GM12878 (cell line): ENCODE data around the gene RNU11. TPM values are rescaled to one million over a fixed set of nuclear protein-coding genes. Genes with fewer than 3 reads are reported as not detected.

Source experiments
- ATAC-seq: fragments of 200-7000 bp; cut with Tn5 transposase; 3 replicates; pipeline ENCODE4 v1.9.1; 2020; ENCODE audit warnings: mild to moderate bottlenecking, moderate library complexity
- BruUV-seq: library from RNA; stranded (reverse); fragments of 400-500 nt; replicated peaks from 2 replicates; lab custom pipeline; 2021; lab: Mats Ljungman, UMichigan
- CTCF ChIA-PET: fragments of 300-600 bp; sonication (Branson Sonifier 250); formaldehyde crosslinking; extraction: SDS; loops from one replicate; lab custom pipeline; 2021; ENCODE audit warnings: inconsistent platforms; lab: Yijun Ruan, JAX
- POLR2A ChIA-PET: fragments of 350-600 bp; formaldehyde crosslinking; extraction: SDS; loops from one replicate; lab custom pipeline; 2021; ENCODE audit warnings: inconsistent platforms; lab: Charles Lee
- RAD21 ChIA-PET: fragments of 300-600 bp; sonication (Branson Sonifier 250); formaldehyde crosslinking; loops from one replicate; lab custom pipeline; 2023; ENCODE audit warnings: antibody characterized with exemption; ENCODE audit not compliant: unreplicated experiment; lab: Charles Lee
- SMC1A ChIA-PET: fragments of 300-600 bp; sonication (Branson Sonifier 250); formaldehyde crosslinking; loops from one replicate; lab custom pipeline; 2023; ENCODE audit not compliant: unreplicated experiment, uncharacterized antibody; lab: Charles Lee
- DNase-seq: peaks from one replicate; pipeline ENCODE4 v3.0.0-alpha.2; 2011; ENCODE audit warnings: low read depth, low spot score
- FAIRE-seq: peaks from 3 replicates; lab custom pipeline; 2011; peaks lifted over from hg19 to GRCh38; lab: Jason Lieb, UNC
- H2AFZ ChIP-seq: 2 replicates; pipeline ENCODE4 v1.6.0; 2011; ENCODE audit warnings: low read depth, low read length, control low read depth; ENCODE audit not compliant: control insufficient read depth
- H3K27ac ChIP-seq: 2 replicates; pipeline ENCODE4 v1.5.1; 2011; ENCODE audit warnings: control low read depth; ENCODE audit not compliant: control insufficient read depth, insufficient read depth
- H3K27me3 ChIP-seq, 2 experiments: replicated peaks in 1 of 2; 2 replicates each; pipeline versions ENCODE4 v1.6.0 to v1.6.1; 2011; ENCODE audit warnings: low read length in 1 of 2; ENCODE audit not compliant: control insufficient read depth in 2 of 2, insufficient read depth in 2 of 2
- H3K36me3 ChIP-seq, 2 experiments: 2 replicates each; pipeline ENCODE4 v1.5.1; 2011; ENCODE audit warnings: low read length in 1 of 2; ENCODE audit not compliant: control insufficient read depth in 2 of 2, insufficient read depth in 2 of 2
- H3K4me1 ChIP-seq: 2 replicates; pipeline ENCODE4 v1.6.1; 2011; ENCODE audit warnings: mild to moderate bottlenecking, low read length, moderate library complexity, mixed read lengths; ENCODE audit not compliant: control insufficient read depth, insufficient read depth
- H3K4me2 ChIP-seq: 2 replicates; pipeline ENCODE4 v1.6.0; 2011; ENCODE audit warnings: control low read depth; ENCODE audit not compliant: control insufficient read depth, insufficient read depth
- H3K4me3 ChIP-seq: fragments of 200-600 bp; sonication (generic); 2 replicates; pipeline ENCODE4 v1.5.1; 2016
- H3K79me2 ChIP-seq: 2 replicates; pipeline ENCODE4 v1.6.0; 2011; ENCODE audit warnings: low read length; ENCODE audit not compliant: control insufficient read depth, insufficient read depth
- H3K9ac ChIP-seq: 2 replicates; pipeline ENCODE4 v1.8.0; 2011; ENCODE audit warnings: low read length, control low read depth, mixed read lengths; ENCODE audit not compliant: control insufficient read depth, insufficient read depth
- H3K9me3 ChIP-seq: replicated peaks from 3 replicates; pipeline ENCODE4 v1.5.1; 2011; ENCODE audit warnings: mild to moderate bottlenecking, low read length; ENCODE audit not compliant: control insufficient read depth, insufficient read depth
- H4K20me1 ChIP-seq: 2 replicates; pipeline ENCODE4 v1.6.0; 2011; ENCODE audit not compliant: control insufficient read depth, insufficient read depth
- ASH2L ChIP-seq: fragments of 300-600, 200-600 bp; sonication (generic); IDR thresholded peaks from 2 replicates; pipeline ENCODE4 v1.6.1; 2017; ENCODE audit warnings: low read depth, mild to moderate bottlenecking, borderline replicate concordance
- BMI1 ChIP-seq: fragments of 450-650 bp; IDR thresholded peaks from 2 replicates; pipeline ENCODE4 v1.6.1; 2016; ENCODE audit warnings: mild to moderate bottlenecking, moderate library complexity, borderline replicate concordance
- CBX3 ChIP-seq: fragments of 200-600 bp; sonication (generic); IDR thresholded peaks from 2 replicates; pipeline ENCODE4 v1.6.1; 2016; ENCODE audit warnings: low read depth, borderline replicate concordance
- GABPA ChIP-seq: IDR thresholded peaks from 2 replicates; pipeline ENCODE4 v1.6.1; 2014; ENCODE audit warnings: antibody characterized with exemption, low read depth, mild to moderate bottlenecking, inconsistent platforms
- HDAC2 ChIP-seq: fragments of 200-600 bp; sonication (generic); IDR thresholded peaks from 2 replicates; pipeline ENCODE4 v1.6.1; 2017
- JUNB ChIP-seq: IDR thresholded peaks from 2 replicates; pipeline ENCODE4 v1.6.1; 2016; ENCODE audit warnings: antibody characterized with exemption, mild to moderate bottlenecking
- MTA2 ChIP-seq: fragments of 450-650 bp; IDR thresholded peaks from 2 replicates; pipeline ENCODE4 v1.6.1; 2016; ENCODE audit warnings: low read depth, mild to moderate bottlenecking, moderate library complexity
- NFYA ChIP-seq: IDR thresholded peaks from 2 replicates; pipeline ENCODE4 v1.6.1; 2011; ENCODE audit warnings: low read depth, mild to moderate bottlenecking, low read length, improper control_type of control experiment, borderline replicate concordance
- SRF ChIP-seq, 2 experiments: IDR thresholded peaks; 2 replicates each; pipeline ENCODE4 v1.6.1; 2011; ENCODE audit warnings: low read depth in 2 of 2, low read length in 2 of 2, mild to moderate bottlenecking in 1 of 2, moderate library complexity in 1 of 2
- TAF1 ChIP-seq: IDR thresholded peaks from 2 replicates; pipeline ENCODE4 v1.6.1; 2011; ENCODE audit warnings: mild to moderate bottlenecking, low read depth, low read length, borderline replicate concordance
- ZBED1 ChIP-seq: IDR thresholded peaks from 2 replicates; pipeline ENCODE4 v1.6.1; 2016; ENCODE audit warnings: borderline replicate concordance
- WGBS: methylation state at CpG from one replicate; pipeline ENCODE4 v1.1.6; 2016; ENCODE audit warnings: low lambda C conversion rate; ENCODE audit not compliant: insufficient replicate concordance, insufficient coverage; ENCODE audit errors: missing lambda C conversion rate; 5-methylcytosine and 5-hydroxymethylcytosine counted together
- in situ Hi-C: fragments of 300-500 bp; cut with MboI; formaldehyde crosslinking; loops from 9 replicates; pipeline ENCODE4 v1.14.3; 2018; ENCODE audit warnings: mixed read lengths
- intact Hi-C: fragments of 100-400 bp; cut with micrococcal nuclease; formaldehyde crosslinking; loops from one replicate; pipeline ENCODE4 v1.14.2; 2022; ENCODE audit not compliant: unreplicated experiment
- polyA plus RNA-seq, 11 experiments: library from polyadenylated mRNA; depleted of rRNA in 4 of 11; unstranded in 6 of 11; stranded (reverse) in 5 of 11; fragments of >200 nt; fragmentation: Nextera tagmentation in 4 of 11; fragmentation: Illumina TruSeq in 1 of 11; extraction: Ambion mirVana in 4 of 11; extraction: Trizol in 1 of 11; gene quantifications; 1 replicate in 1 of 11; 2 replicates in 10 of 11; pipeline versions ENCODE4 v1.2.1 to v1.2.3, GENCODE V29; 2011 to 2016; ENCODE audit warnings: inconsistent platforms in 2 of 11, missing spikeins in 2 of 11, low read depth in 1 of 11
- total RNA-seq, 4 experiments: library from RNA; depleted of rRNA in 3 of 4; stranded (reverse); fragments of >200 nt in 3 of 4; fragmentation: Illumina TruSeq in 1 of 4; extraction: Trizol in 1 of 4; gene quantifications; 2 replicates each; pipeline versions ENCODE4 v1.2.1 to v1.2.3, GENCODE V29; 2013 to 2021
- TF ChIP-seq, protein P1 (sequence below): fragments of 450-650 bp; conservative IDR thresholded peaks from 2 replicates; pipeline ENCODE4 v1.6.1; 2017; ENCODE audit warnings: mild to moderate bottlenecking, moderate library complexity
- TF ChIP-seq, protein P2 (sequence below): IDR thresholded peaks from 2 replicates; pipeline ENCODE4 v1.6.1; 2012; ENCODE audit warnings: mild to moderate bottlenecking, low read depth, low read length

Gene RNU11
- total and polyA plus RNA-seq, 10 of the 15 experiments (the other 5 are each of a cell fraction or from before 2014, with no cell fraction given): under 0.01 TPM; not detected in 9

DNA sequence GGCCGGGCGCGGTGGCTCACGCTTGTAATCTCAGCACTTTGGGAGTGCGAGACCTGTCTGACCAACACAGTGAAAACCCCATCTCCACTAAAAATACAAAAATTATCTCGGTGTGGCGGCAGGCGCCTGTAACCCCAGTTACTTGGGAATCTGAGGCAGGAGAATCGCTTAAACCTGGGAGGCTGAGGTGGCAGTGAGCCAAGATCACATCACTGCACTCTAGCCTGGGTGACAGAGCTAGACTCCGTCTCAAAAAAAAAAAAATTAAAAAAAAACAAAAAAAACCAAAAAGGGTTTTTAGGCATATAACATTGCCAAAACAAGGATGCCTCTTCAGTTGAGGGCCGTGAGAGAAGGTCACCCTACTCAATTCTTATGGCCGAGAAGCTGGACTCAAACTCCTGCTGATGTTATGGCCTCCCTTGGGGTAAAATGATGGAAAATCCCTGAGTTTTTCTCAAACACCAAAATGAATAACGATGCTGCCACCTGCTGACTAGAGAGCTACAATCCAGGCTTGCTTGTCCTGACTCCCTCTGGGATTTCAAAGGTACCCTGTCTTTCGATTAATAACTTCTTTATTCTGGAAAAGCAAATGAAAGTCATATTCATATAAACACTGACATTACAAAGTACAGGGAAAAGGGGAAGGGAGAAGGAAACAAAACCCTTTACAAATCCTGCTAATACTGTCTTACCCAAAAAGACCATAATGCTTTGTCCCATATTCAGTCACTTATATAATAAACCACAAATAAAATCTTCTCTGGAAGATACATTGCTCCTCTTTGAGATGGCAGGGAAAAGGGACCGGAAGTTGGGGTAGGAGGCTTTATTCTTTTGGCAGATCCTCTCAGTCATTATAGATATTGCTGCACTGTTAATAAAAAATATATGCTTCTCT is 45.6 kb upstream of the RNU11 start (continued):
- TF ChIP-seq GABPA: no peak
- TF ChIP-seq HDAC2: no peak

DNA sequence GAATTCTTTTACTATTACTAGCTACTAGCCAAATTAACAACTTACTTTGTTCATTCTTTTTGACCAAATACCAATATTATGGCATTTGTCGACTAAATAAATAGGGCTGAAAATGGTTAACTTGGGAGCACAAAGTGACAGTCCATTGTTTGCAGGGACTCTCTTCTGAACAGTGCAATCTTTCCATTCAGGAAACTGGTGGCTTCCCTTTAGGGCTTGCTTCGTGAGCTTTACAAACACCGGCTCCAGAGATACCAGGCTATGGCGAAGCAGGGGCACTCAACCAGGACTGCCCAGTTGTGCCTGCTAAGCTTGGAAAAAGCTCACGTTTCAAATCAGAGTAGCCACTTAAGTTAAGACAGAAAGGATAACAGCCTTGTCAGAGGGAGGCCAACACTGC is 44.0 kb upstream of the RNU11 start:
- BruUV-seq: no TSS peak
- DNase-seq: no peak
- H3K79me2 ChIP-seq: no peaks in the 10 kb centered on the region
- POLR2A ChIA-PET: interaction anchor here (0.5 to 4.7 kb wide), 6 partner anchors 25 to 338 kb away, joined by 3 to 33 read pairs (median 4); no protein-coding TSS in a partner anchor
- SMC1A ChIA-PET: interaction anchor here (1.4 to 8.4 kb wide), 8 partner anchors 25 to 356 kb away, joined by 3 to 83 read pairs (median 36); no protein-coding TSS in a partner anchor
- peaks cover 4 to 13% of the 10 kb centered on the region in 2 experiments; a peak in 3 of 4 replicates for H3K36me3 ChIP-seq
- no peak overlapping the region for H2AFZ ChIP-seq
- H3K4me1 ChIP-seq: peaks cover 13% of the 10 kb centered on the region
- no peaks in the 10 kb centered on the region for H3K9me3 ChIP-seq
- CTCF ChIA-PET: interaction anchor here (0.9 to 6.9 kb wide), 13 partner anchors 14 to 355 kb away, joined by 3 to 104 read pairs (median 22); partner anchors contain the start of genes RCC1 and TRNAU1AP
- in situ Hi-C loops (loop anchor here (5.0 kb wide), 3 partner anchors 87 to 357 kb away; no protein-coding TSS in a partner anchor), intact Hi-C loops (loop anchor here (5.0 kb wide), 1 partner anchor 357 kb away; no protein-coding TSS in a partner anchor)
- RAD21 ChIA-PET: interaction anchor here (2.3 to 9.3 kb wide), 5 partner anchors 25 to 273 kb away, joined by 8 to 108 read pairs (median 32); no protein-coding TSS in a partner anchor
- no peaks in the 10 kb centered on the region for H4K20me1 ChIP-seq
- H3K4me3 ChIP-seq: no peak overlapping the region
- WGBS: 82% methylated on average over 5 of the region's 5 CpGs
- no peaks in the 10 kb centered on the region for H3K27me3 ChIP-seq
- no peak overlapping the region for H3K9ac ChIP-seq
- H3K4me2 ChIP-seq: no peak overlapping the region
- no peak overlapping the region for H3K27ac ChIP-seq
- no peak for FAIRE-seq
- no peak for ATAC-seq
- TF ChIP-seq JUNB: no peak
- TF ChIP-seq CBX3: no peak
- TF ChIP-seq, protein P1, sequence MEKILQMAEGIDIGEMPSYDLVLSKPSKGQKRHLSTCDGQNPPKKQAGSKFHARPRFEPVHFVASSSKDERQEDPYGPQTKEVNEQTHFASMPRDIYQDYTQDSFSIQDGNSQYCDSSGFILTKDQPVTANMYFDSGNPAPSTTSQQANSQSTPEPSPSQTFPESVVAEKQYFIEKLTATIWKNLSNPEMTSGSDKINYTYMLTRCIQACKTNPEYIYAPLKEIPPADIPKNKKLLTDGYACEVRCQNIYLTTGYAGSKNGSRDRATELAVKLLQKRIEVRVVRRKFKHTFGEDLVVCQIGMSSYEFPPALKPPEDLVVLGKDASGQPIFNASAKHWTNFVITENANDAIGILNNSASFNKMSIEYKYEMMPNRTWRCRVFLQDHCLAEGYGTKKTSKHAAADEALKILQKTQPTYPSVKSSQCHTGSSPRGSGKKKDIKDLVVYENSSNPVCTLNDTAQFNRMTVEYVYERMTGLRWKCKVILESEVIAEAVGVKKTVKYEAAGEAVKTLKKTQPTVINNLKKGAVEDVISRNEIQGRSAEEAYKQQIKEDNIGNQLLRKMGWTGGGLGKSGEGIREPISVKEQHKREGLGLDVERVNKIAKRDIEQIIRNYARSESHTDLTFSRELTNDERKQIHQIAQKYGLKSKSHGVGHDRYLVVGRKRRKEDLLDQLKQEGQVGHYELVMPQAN: no peak
- no peak for TF ChIP-seq SRF (IDR thresholded peaks at IDR 0.05; ENCODE audit: low read depth in 2 of 2, low read length in 2 of 2)
- no peak for TF ChIP-seq ZBED1
- no peak for TF ChIP-seq HDAC2
- TF ChIP-seq NFYA: no peak
- no peak for TF ChIP-seq MTA2
- TF ChIP-seq TAF1: no peak
- TF ChIP-seq ASH2L: no peak
- TF ChIP-seq, protein P2, sequence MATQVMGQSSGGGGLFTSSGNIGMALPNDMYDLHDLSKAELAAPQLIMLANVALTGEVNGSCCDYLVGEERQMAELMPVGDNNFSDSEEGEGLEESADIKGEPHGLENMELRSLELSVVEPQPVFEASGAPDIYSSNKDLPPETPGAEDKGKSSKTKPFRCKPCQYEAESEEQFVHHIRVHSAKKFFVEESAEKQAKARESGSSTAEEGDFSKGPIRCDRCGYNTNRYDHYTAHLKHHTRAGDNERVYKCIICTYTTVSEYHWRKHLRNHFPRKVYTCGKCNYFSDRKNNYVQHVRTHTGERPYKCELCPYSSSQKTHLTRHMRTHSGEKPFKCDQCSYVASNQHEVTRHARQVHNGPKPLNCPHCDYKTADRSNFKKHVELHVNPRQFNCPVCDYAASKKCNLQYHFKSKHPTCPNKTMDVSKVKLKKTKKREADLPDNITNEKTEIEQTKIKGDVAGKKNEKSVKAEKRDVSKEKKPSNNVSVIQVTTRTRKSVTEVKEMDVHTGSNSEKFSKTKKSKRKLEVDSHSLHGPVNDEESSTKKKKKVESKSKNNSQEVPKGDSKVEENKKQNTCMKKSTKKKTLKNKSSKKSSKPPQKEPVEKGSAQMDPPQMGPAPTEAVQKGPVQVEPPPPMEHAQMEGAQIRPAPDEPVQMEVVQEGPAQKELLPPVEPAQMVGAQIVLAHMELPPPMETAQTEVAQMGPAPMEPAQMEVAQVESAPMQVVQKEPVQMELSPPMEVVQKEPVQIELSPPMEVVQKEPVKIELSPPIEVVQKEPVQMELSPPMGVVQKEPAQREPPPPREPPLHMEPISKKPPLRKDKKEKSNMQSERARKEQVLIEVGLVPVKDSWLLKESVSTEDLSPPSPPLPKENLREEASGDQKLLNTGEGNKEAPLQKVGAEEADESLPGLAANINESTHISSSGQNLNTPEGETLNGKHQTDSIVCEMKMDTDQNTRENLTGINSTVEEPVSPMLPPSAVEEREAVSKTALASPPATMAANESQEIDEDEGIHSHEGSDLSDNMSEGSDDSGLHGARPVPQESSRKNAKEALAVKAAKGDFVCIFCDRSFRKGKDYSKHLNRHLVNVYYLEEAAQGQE: no peak
- TF ChIP-seq BMI1: no peak
